Measurements from ENCODE around the gene TENT4B.

Gene TENT4B

DNA sequence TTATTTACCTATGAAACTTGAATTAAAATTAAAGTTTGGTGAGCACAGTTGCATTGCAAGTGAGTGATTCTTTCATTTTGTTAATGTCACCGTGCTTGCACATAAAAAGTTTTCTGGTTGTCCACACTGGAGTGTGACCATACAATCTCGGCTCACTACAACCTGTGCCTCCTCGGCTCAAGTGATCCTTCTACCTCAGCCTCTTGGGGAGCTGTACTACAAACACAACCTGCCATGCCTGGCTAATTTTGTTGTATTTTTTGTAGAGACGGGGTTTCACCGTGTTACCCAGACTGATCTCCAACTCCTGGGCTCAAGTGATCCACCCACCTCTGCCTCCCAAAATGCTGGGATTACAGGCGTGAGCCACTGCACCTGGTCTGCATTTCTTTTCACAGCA lies 63.1 kb downstream of the TENT4B start:
- H3K18ac ChIP-seq (ENCODE audit: low read length), result no peak overlapping the region
- no peak overlapping the region for H2BK5ac ChIP-seq (ENCODE audit: low read length)
- no peak overlapping the region for H4K8ac ChIP-seq (ENCODE audit: low read depth, low read length)
- H2AK5ac ChIP-seq (ENCODE audit: low read length), result no peak overlapping the region
- H3K27ac ChIP-seq (ENCODE audit: low read depth, low read length), result no peak overlapping the region
- H3K27me3 ChIP-seq (ENCODE audit: insufficient read depth, low read length, poor library complexity), result no peaks in the 10 kb centered on the region
- no peak overlapping the region for H3K4me3 ChIP-seq (ENCODE audit: low read length)
- no peak overlapping the region for H4K5ac ChIP-seq (ENCODE audit: low read length)
- H3K79me2 ChIP-seq (ENCODE audit: control insufficient read depth, insufficient read depth, low read length), result no peaks in the 10 kb centered on the region
- H3K9ac ChIP-seq (ENCODE audit: low read length), result no peak overlapping the region
- no peak overlapping the region for H2BK15ac ChIP-seq (replicated peaks; ENCODE audit: low read depth)
- H3K56ac ChIP-seq (ENCODE audit: low read length), result no peak overlapping the region
- no peaks in the 10 kb centered on the region for H3K79me1 ChIP-seq (ENCODE audit: low read length)
- no peak overlapping the region for H3K23ac ChIP-seq (ENCODE audit: low read length)
- H3K36me3 ChIP-seq (ENCODE audit: control insufficient read depth, insufficient read depth, low read length), result no peaks in the 10 kb centered on the region
- H2BK120ac ChIP-seq (ENCODE audit: low read depth, low read length), result no peak overlapping the region
- no peak for DNase-seq
- H3K4ac ChIP-seq (ENCODE audit: low read depth, low read length), result no peak overlapping the region
- no peak overlapping the region for H3K4me2 ChIP-seq (ENCODE audit: low read length)
- no CpG with 5 or more reads among the region's 6 CpGs for WGBS (ENCODE audit: extremely low coverage, insufficient coverage, low lambda C conversion rate)
- no peaks in the 10 kb centered on the region for H3K4me1 ChIP-seq (ENCODE audit: control insufficient read depth, low read depth, low read length)

- Histone ChIP-seq H4K5ac (ENCODE audit: low read length) (no peak overlapping the region), H4K8ac (ENCODE audit: low read depth, low read length) (no peak overlapping the region), H2BK5ac (ENCODE audit: low read length) (no peak overlapping the region), H3K23ac (ENCODE audit: low read length) (no peak overlapping the region), H2AK5ac (ENCODE audit: low read length) (no peak overlapping the region), H3K79me1 (ENCODE audit: low read length) (no peaks in the 10 kb centered on the region), H3K9ac (ENCODE audit: low read length) (no peak overlapping the region), H3K4me2 (ENCODE audit: low read length) (no peak overlapping the region), H3K36me3 (ENCODE audit: control insufficient read depth, insufficient read depth, low read length) (no peaks in the 10 kb centered on the region), H3K18ac (ENCODE audit: low read length) (no peak overlapping the region), H3K4ac (ENCODE audit: low read depth, low read length) (no peak overlapping the region), H2BK120ac (ENCODE audit: low read depth, low read length) (no peak overlapping the region), H3K27ac (ENCODE audit: low read depth, low read length) (no peak overlapping the region), H2BK15ac (replicated peaks; ENCODE audit: low read depth) (no peak overlapping the region), H3K79me2 (ENCODE audit: control insufficient read depth, insufficient read depth, low read length) (no peaks in the 10 kb centered on the region), H3K27me3 (ENCODE audit: insufficient read depth, low read length, poor library complexity) (no peaks in the 10 kb centered on the region), H3K56ac (ENCODE audit: low read length) (no peak overlapping the region), H3K4me3 (ENCODE audit: low read length) (no peak overlapping the region), H3K4me1 (ENCODE audit: control insufficient read depth, low read depth, low read length) (no peaks in the 10 kb centered on the region)
- DNase-seq, result no peak
- no CpG with 5 or more reads among the region's 4 CpGs for WGBS (ENCODE audit: extremely low coverage, insufficient coverage, low lambda C conversion rate)
Measured at GRCh38 chr16:50219402-50219975, 66.4 kb downstream of the TENT4B start.

- Histone ChIP-seq H3K23ac (ENCODE audit: low read length) (no peak overlapping the region), H3K27me3 (ENCODE audit: insufficient read depth, low read length, poor library complexity) (no peaks in the 10 kb centered on the region), H3K4ac (ENCODE audit: low read depth, low read length) (no peak overlapping the region), H3K27ac (ENCODE audit: low read depth, low read length) (no peak overlapping the region), H3K4me1 (ENCODE audit: control insufficient read depth, low read depth, low read length) (no peaks in the 10 kb centered on the region), H3K56ac (ENCODE audit: low read length) (no peak overlapping the region), H2BK120ac (ENCODE audit: low read depth, low read length) (no peak overlapping the region), H3K36me3 (ENCODE audit: control insufficient read depth, insufficient read depth, low read length) (no peaks in the 10 kb centered on the region), H3K4me3 (ENCODE audit: low read length) (no peak overlapping the region), H2AK5ac (ENCODE audit: low read length) (no peak overlapping the region), H3K79me1 (ENCODE audit: low read length) (no peaks in the 10 kb centered on the region), H2BK15ac (replicated peaks; ENCODE audit: low read depth) (no peak overlapping the region), H4K8ac (ENCODE audit: low read depth, low read length) (no peak overlapping the region), H4K5ac (ENCODE audit: low read length) (no peak overlapping the region), H3K4me2 (ENCODE audit: low read length) (no peak overlapping the region), H2BK5ac (ENCODE audit: low read length) (no peak overlapping the region), H3K18ac (ENCODE audit: low read length) (no peak overlapping the region), H3K9ac (ENCODE audit: low read length) (no peak overlapping the region), H3K79me2 (ENCODE audit: control insufficient read depth, insufficient read depth, low read length) (no peaks in the 10 kb centered on the region)
- no CpG with 5 or more reads among the region's 3 CpGs for WGBS (ENCODE audit: extremely low coverage, insufficient coverage, low lambda C conversion rate)
- no peak for DNase-seq
Measured at GRCh38 chr16:50224286-50224685, 71.2 kb downstream of the TENT4B start.

GRCh38 chr16:50227120-50227519 lies 74.0 kb downstream of the TENT4B start:
- no peak overlapping the region for H3K56ac ChIP-seq (ENCODE audit: low read length)
- H2BK15ac ChIP-seq (replicated peaks; ENCODE audit: low read depth), result no peak overlapping the region
- H4K8ac ChIP-seq (ENCODE audit: low read depth, low read length), result no peak overlapping the region
- no CpG with 5 or more reads among the region's 3 CpGs for WGBS (ENCODE audit: extremely low coverage, insufficient coverage, low lambda C conversion rate)
- H3K4me3 ChIP-seq (ENCODE audit: low read length), result no peak overlapping the region
- H3K27ac ChIP-seq (ENCODE audit: low read depth, low read length), result no peak overlapping the region
- no peak overlapping the region for H4K5ac ChIP-seq (ENCODE audit: low read length)
- no peaks in the 10 kb centered on the region for H3K27me3 ChIP-seq (ENCODE audit: insufficient read depth, low read length, poor library complexity)
- no peaks in the 10 kb centered on the region for H3K79me1 ChIP-seq (ENCODE audit: low read length)
- no peak overlapping the region for H3K18ac ChIP-seq (ENCODE audit: low read length)
- no peaks in the 10 kb centered on the region for H3K4me1 ChIP-seq (ENCODE audit: control insufficient read depth, low read depth, low read length)
- no peak overlapping the region for H3K23ac ChIP-seq (ENCODE audit: low read length)
- H3K4ac ChIP-seq (ENCODE audit: low read depth, low read length), result no peak overlapping the region
- no peak overlapping the region for H3K9ac ChIP-seq (ENCODE audit: low read length)
- no peak overlapping the region for H3K4me2 ChIP-seq (ENCODE audit: low read length)
- no peak overlapping the region for H2AK5ac ChIP-seq (ENCODE audit: low read length)
- no peak overlapping the region for H2BK5ac ChIP-seq (ENCODE audit: low read length)
- no peak for DNase-seq
- H2BK120ac ChIP-seq (ENCODE audit: low read depth, low read length), result no peak overlapping the region
- H3K79me2 ChIP-seq (ENCODE audit: control insufficient read depth, insufficient read depth, low read length), result no peaks in the 10 kb centered on the region
- H3K36me3 ChIP-seq (ENCODE audit: control insufficient read depth, insufficient read depth, low read length), result no peaks in the 10 kb centered on the region

DNA sequence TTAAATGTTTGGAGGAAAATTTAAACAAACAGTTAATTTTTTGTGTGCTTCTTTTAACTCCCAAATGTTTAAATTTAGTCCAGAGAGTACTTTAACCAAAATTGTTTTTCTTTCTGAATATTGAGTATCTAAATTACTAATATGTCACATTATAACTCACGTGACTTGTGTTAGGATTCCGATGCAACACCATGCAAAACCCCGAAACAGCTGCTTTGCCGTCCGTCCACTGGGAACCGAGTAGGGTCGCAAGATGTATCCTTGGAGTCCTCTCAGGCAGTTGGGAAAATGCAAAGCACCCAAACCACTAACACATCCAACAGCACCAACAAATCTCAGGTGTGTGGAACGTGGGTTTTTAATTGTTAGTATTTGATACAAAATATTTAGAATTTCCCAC lies 74.6 kb downstream of the TENT4B start:
- Histone ChIP-seq H3K4ac (ENCODE audit: low read depth, low read length) (no peak overlapping the region), H3K27me3 (ENCODE audit: insufficient read depth, low read length, poor library complexity) (no peaks in the 10 kb centered on the region), H3K18ac (ENCODE audit: low read length) (no peak overlapping the region), H4K5ac (ENCODE audit: low read length) (no peak overlapping the region), H3K79me2 (ENCODE audit: control insufficient read depth, insufficient read depth, low read length) (no peaks in the 10 kb centered on the region), H2AK5ac (ENCODE audit: low read length) (no peak overlapping the region), H2BK120ac (ENCODE audit: low read depth, low read length) (no peak overlapping the region), H3K4me1 (ENCODE audit: control insufficient read depth, low read depth, low read length) (no peaks in the 10 kb centered on the region), H3K23ac (ENCODE audit: low read length) (no peak overlapping the region), H4K8ac (ENCODE audit: low read depth, low read length) (no peak overlapping the region), H3K4me3 (ENCODE audit: low read length) (no peak overlapping the region), H3K36me3 (ENCODE audit: control insufficient read depth, insufficient read depth, low read length) (no peaks in the 10 kb centered on the region), H2BK5ac (ENCODE audit: low read length) (no peak overlapping the region), H2BK15ac (replicated peaks; ENCODE audit: low read depth) (no peak overlapping the region), H3K9ac (ENCODE audit: low read length) (no peak overlapping the region), H3K56ac (ENCODE audit: low read length) (no peak overlapping the region), H3K79me1 (ENCODE audit: low read length) (no peaks in the 10 kb centered on the region), H3K27ac (ENCODE audit: low read depth, low read length) (no peak overlapping the region), H3K4me2 (ENCODE audit: low read length) (no peak overlapping the region)
- no CpG with 5 or more reads among the region's 8 CpGs for WGBS (ENCODE audit: extremely low coverage, insufficient coverage, low lambda C conversion rate)
- DNase-seq, result no peak

DNA sequence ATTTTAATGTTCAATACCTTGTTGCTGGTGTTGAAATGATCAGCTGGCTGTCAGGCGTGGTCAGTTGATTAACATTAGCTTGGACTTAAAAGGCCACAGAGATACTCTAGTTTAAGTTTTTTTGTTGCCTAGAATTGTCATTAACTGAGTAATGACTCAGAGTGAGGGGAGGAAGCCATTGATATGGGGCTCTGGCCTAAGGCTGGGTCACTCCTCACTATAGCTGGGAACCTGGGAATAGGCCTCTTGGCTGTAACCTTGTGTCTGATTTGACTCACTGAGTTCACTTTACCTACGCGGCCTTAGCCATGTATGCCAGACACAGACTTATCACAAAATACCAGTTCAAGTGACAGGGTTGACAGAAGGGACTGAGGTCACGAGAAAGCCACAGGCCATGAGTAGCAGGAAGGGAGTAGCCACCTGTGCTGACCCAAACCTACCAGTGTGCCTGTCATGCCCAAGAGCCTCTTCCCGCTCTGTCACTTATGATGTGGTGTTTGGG lies 75.3 kb downstream of the TENT4B start:
- WGBS (ENCODE audit: extremely low coverage, insufficient coverage, low lambda C conversion rate), result no CpG with 5 or more reads among the region's 5 CpGs
- Histone ChIP-seq H3K4ac (ENCODE audit: low read depth, low read length) (no peak overlapping the region), H3K23ac (ENCODE audit: low read length) (no peak overlapping the region), H3K18ac (ENCODE audit: low read length) (no peak overlapping the region), H3K79me2 (ENCODE audit: control insufficient read depth, insufficient read depth, low read length) (no peaks in the 10 kb centered on the region), H3K27ac (ENCODE audit: low read depth, low read length) (no peak overlapping the region), H3K4me3 (ENCODE audit: low read length) (no peak overlapping the region), H2AK5ac (ENCODE audit: low read length) (no peak overlapping the region), H3K9ac (ENCODE audit: low read length) (no peak overlapping the region), H2BK120ac (ENCODE audit: low read depth, low read length) (no peak overlapping the region), H3K79me1 (ENCODE audit: low read length) (no peaks in the 10 kb centered on the region), H3K4me1 (ENCODE audit: control insufficient read depth, low read depth, low read length) (no peaks in the 10 kb centered on the region), H2BK5ac (ENCODE audit: low read length) (no peak overlapping the region), H2BK15ac (replicated peaks; ENCODE audit: low read depth) (no peak overlapping the region), H4K5ac (ENCODE audit: low read length) (no peak overlapping the region), H3K56ac (ENCODE audit: low read length) (no peak overlapping the region), H3K36me3 (ENCODE audit: control insufficient read depth, insufficient read depth, low read length) (no peaks in the 10 kb centered on the region), H4K8ac (ENCODE audit: low read depth, low read length) (no peak overlapping the region), H3K27me3 (ENCODE audit: insufficient read depth, low read length, poor library complexity) (no peaks in the 10 kb centered on the region), H3K4me2 (ENCODE audit: low read length) (no peak overlapping the region)
- no peak for DNase-seq
